ENCODE data around the gene OSBPL8. TPM values are rescaled to one million over a fixed set of nuclear protein-coding genes. Genes with fewer than 3 reads are reported as not detected.

OSBPL8 gene
- total and polyA plus RNA-seq, 2 experiments from 2014 or later: 20.1 to 82.5 TPM

- peaks cover 21% of the 10 kb centered on the region for H3K79me2 ChIP-seq
- H4K20me1 ChIP-seq (ENCODE audit: insufficient read depth, poor library complexity, severe bottlenecking): no peaks in the 10 kb centered on the region
- H3K27me3 ChIP-seq: no peaks in the 10 kb centered on the region
- no peak for TF ChIP-seq EZH2 (IDR thresholded peaks at IDR 0.05; ENCODE audit: borderline replicate concordance)
- TF ChIP-seq EZH2phosphoT487 (IDR thresholded peaks at IDR 0.05; ENCODE audit: low read depth, severe bottlenecking, unreplicated experiment): no peak
- no peak for TF ChIP-seq CTCF (IDR thresholded peaks at IDR 0.05; ENCODE audit: poor library complexity)
- no peaks in the 10 kb centered on the region for H3K36me3 ChIP-seq (replicated peaks; ENCODE audit: insufficient read depth, low read depth)
- H2AFZ ChIP-seq: no peak overlapping the region
- H3K4me3 ChIP-seq: no peak overlapping the region
- H3K9me2 ChIP-seq (replicated peaks; ENCODE audit: insufficient read depth): no peaks in the 10 kb centered on the region
- H3K9me3 ChIP-seq (ENCODE audit: low read depth): no peaks in the 10 kb centered on the region
- H3K4me1 ChIP-seq (ENCODE audit: insufficient read depth): no peaks in the 10 kb centered on the region
- DNase-seq (ENCODE audit: low spot score): no peak
- no peak overlapping the region for H3K4me2 ChIP-seq
- WGBS (ENCODE audit: low lambda C conversion rate, missing lambda C conversion rate): 86% methylated on average over 5 of the region's 5 CpGs
- no peak overlapping the region for H3K27ac ChIP-seq
Observed at GRCh38 chr12:76464631-76465166, 94.9 kb downstream of the OSBPL8 start.

GRCh38 chr12:76462668-76463224 lies 96.8 kb downstream of the OSBPL8 start:
- H3K4me3 ChIP-seq: no peak overlapping the region
- H3K9me2 ChIP-seq (replicated peaks; ENCODE audit: insufficient read depth): no peaks in the 10 kb centered on the region
- H3K4me1 ChIP-seq (ENCODE audit: insufficient read depth): no peaks in the 10 kb centered on the region
- no peaks in the 10 kb centered on the region for H3K36me3 ChIP-seq (replicated peaks; ENCODE audit: insufficient read depth, low read depth)
- peaks cover 5% of the 10 kb centered on the region for H3K79me2 ChIP-seq
- no peak overlapping the region for H3K4me2 ChIP-seq
- WGBS (ENCODE audit: low lambda C conversion rate, missing lambda C conversion rate): 86% methylated on average over 2 of the region's 2 CpGs
- no peaks in the 10 kb centered on the region for H4K20me1 ChIP-seq (ENCODE audit: insufficient read depth, poor library complexity, severe bottlenecking)
- TF ChIP-seq EZH2 (IDR thresholded peaks at IDR 0.05; ENCODE audit: borderline replicate concordance) (no peak), CTCF (IDR thresholded peaks at IDR 0.05; ENCODE audit: poor library complexity) (no peak), EZH2phosphoT487 (IDR thresholded peaks at IDR 0.05; ENCODE audit: low read depth, severe bottlenecking, unreplicated experiment) (no peak)
- no peaks in the 10 kb centered on the region for H3K9me3 ChIP-seq (ENCODE audit: low read depth)
- no peak overlapping the region for H2AFZ ChIP-seq
- no peak overlapping the region for H3K27ac ChIP-seq
- H3K27me3 ChIP-seq: no peaks in the 10 kb centered on the region
- no peak for DNase-seq (ENCODE audit: low spot score)

GRCh38 chr12:76460807-76461206 lies 98.8 kb downstream of the OSBPL8 start:
- TF ChIP-seq CTCF (IDR thresholded peaks at IDR 0.05; ENCODE audit: poor library complexity) (no peak), EZH2phosphoT487 (IDR thresholded peaks at IDR 0.05; ENCODE audit: low read depth, severe bottlenecking, unreplicated experiment) (no peak), EZH2 (IDR thresholded peaks at IDR 0.05; ENCODE audit: borderline replicate concordance) (no peak)
- Histone ChIP-seq H3K4me2 (no peak overlapping the region), H3K9me2 (replicated peaks; ENCODE audit: insufficient read depth) (no peaks in the 10 kb centered on the region), H3K36me3 (replicated peaks; ENCODE audit: insufficient read depth, low read depth) (no peaks in the 10 kb centered on the region), H2AFZ (no peak overlapping the region), H3K4me3 (no peak overlapping the region), H3K27me3 (no peaks in the 10 kb centered on the region), H3K27ac (no peak overlapping the region), H4K20me1 (ENCODE audit: insufficient read depth, poor library complexity, severe bottlenecking) (no peaks in the 10 kb centered on the region), H3K79me2 (peaks cover 2% of the 10 kb centered on the region), H3K9me3 (ENCODE audit: low read depth) (no peaks in the 10 kb centered on the region), H3K4me1 (ENCODE audit: insufficient read depth) (no peaks in the 10 kb centered on the region)
- no peak for DNase-seq (ENCODE audit: low spot score)
